Measurements from ENCODE around the gene INPP5F. TPM values are rescaled to one million over a fixed set of nuclear protein-coding genes. Genes with fewer than 3 reads are reported as not detected.
A peak's percentile ranks its signal among the peaks of the same experiment; 100 is the strongest.

The INPP5F gene
- total RNA-seq, 1 donor from 2014 or later, result 36.8 TPM

- TF ChIP-seq, protein P1, sequence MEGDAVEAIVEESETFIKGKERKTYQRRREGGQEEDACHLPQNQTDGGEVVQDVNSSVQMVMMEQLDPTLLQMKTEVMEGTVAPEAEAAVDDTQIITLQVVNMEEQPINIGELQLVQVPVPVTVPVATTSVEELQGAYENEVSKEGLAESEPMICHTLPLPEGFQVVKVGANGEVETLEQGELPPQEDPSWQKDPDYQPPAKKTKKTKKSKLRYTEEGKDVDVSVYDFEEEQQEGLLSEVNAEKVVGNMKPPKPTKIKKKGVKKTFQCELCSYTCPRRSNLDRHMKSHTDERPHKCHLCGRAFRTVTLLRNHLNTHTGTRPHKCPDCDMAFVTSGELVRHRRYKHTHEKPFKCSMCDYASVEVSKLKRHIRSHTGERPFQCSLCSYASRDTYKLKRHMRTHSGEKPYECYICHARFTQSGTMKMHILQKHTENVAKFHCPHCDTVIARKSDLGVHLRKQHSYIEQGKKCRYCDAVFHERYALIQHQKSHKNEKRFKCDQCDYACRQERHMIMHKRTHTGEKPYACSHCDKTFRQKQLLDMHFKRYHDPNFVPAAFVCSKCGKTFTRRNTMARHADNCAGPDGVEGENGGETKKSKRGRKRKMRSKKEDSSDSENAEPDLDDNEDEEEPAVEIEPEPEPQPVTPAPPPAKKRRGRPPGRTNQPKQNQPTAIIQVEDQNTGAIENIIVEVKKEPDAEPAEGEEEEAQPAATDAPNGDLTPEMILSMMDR (IDR thresholded peaks at IDR 0.05), result no peak
- no peak for DNase-seq (ENCODE audit: extremely low spot score, unreplicated experiment)
- Mint-ChIP-seq H3K9me3 (ENCODE audit: unreplicated experiment) (no peaks in the 10 kb centered on the region), H3K4me3 (ENCODE audit: unreplicated experiment) (no peak overlapping the region), H3K27ac (ENCODE audit: unreplicated experiment) (no peak overlapping the region), H3K36me3 (ENCODE audit: unreplicated experiment) (no peaks in the 10 kb centered on the region), H3K27me3 (ENCODE audit: unreplicated experiment) (no peaks in the 10 kb centered on the region), H3K4me1 (ENCODE audit: unreplicated experiment) (peaks cover 11% of the 10 kb centered on the region)
Observed at GRCh38 chr10:119747940-119748339, 22.1 kb downstream of the INPP5F start.

GRCh38 chr10:119748871-119749270 lies 23.0 kb downstream of the INPP5F start:
- H3K27me3 Mint-ChIP-seq (ENCODE audit: unreplicated experiment), result no peaks in the 10 kb centered on the region
- no peak overlapping the region for H3K27ac Mint-ChIP-seq (ENCODE audit: unreplicated experiment)
- H3K9me3 Mint-ChIP-seq (ENCODE audit: unreplicated experiment), result no peaks in the 10 kb centered on the region
- TF ChIP-seq, protein P1 (IDR thresholded peaks at IDR 0.05), result no peak
- no peak overlapping the region for H3K4me3 Mint-ChIP-seq (ENCODE audit: unreplicated experiment)
- peaks cover 8% of the 10 kb centered on the region for H3K4me1 Mint-ChIP-seq (ENCODE audit: unreplicated experiment)
- DNase-seq (ENCODE audit: extremely low spot score, unreplicated experiment), result no peak
- no peaks in the 10 kb centered on the region for H3K36me3 Mint-ChIP-seq (ENCODE audit: unreplicated experiment)

GRCh38 chr10:119749455-119749854 lies 23.6 kb downstream of the INPP5F start:
- DNase-seq (ENCODE audit: extremely low spot score, unreplicated experiment), result no peak
- Mint-ChIP-seq H3K9me3 (ENCODE audit: unreplicated experiment) (no peaks in the 10 kb centered on the region), H3K4me3 (ENCODE audit: unreplicated experiment) (no peak overlapping the region), H3K27ac (ENCODE audit: unreplicated experiment) (no peak overlapping the region), H3K36me3 (ENCODE audit: unreplicated experiment) (no peaks in the 10 kb centered on the region), H3K27me3 (ENCODE audit: unreplicated experiment) (no peaks in the 10 kb centered on the region), H3K4me1 (ENCODE audit: unreplicated experiment) (peaks cover 10% of the 10 kb centered on the region)
- TF ChIP-seq, protein P1 (IDR thresholded peaks at IDR 0.05), result no peak

- H3K4me3 Mint-ChIP-seq (ENCODE audit: unreplicated experiment), result no peak overlapping the region
- peaks cover 21% of the 10 kb centered on the region for H3K4me1 Mint-ChIP-seq (ENCODE audit: unreplicated experiment)
- peak; percentile 88 for DNase-seq (ENCODE audit: extremely low spot score, unreplicated experiment)
- TF ChIP-seq, protein P1 (IDR thresholded peaks at IDR 0.05), result peak; percentile 93
- H3K27me3 Mint-ChIP-seq (ENCODE audit: unreplicated experiment), result no peaks in the 10 kb centered on the region
- H3K27ac Mint-ChIP-seq (ENCODE audit: unreplicated experiment), result no peak overlapping the region
- no peaks in the 10 kb centered on the region for H3K36me3 Mint-ChIP-seq (ENCODE audit: unreplicated experiment)
- no peaks in the 10 kb centered on the region for H3K9me3 Mint-ChIP-seq (ENCODE audit: unreplicated experiment)
Observed at GRCh38 chr10:119750391-119751230, 24.8 kb downstream of the INPP5F start.

DNA sequence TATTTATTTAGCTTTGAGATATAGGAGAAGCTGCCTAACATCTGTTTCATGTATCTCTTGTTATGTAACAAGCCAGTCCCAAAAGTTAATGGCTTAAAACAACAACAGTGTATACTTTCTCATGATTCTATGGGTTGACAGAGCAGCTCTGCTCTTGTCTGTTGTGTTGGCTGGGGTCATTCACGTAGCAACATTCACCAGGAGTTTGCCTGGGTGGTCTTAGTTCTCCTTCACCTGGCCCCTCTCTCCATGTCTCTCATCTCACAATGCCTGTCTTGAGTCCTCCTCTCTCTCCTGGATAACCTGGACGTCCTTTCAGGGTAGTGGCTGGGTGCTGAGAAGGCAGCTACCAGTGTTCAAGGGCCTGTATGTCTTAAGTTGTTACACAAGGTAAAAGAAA lies 27.5 kb downstream of the INPP5F start:
- TF ChIP-seq, protein P1 (IDR thresholded peaks at IDR 0.05), result no peak
- DNase-seq (ENCODE audit: extremely low spot score, unreplicated experiment), result no peak
- Mint-ChIP-seq H3K27me3 (ENCODE audit: unreplicated experiment) (no peaks in the 10 kb centered on the region), H3K36me3 (ENCODE audit: unreplicated experiment) (no peaks in the 10 kb centered on the region), H3K27ac (ENCODE audit: unreplicated experiment) (peak overlapping the region; percentile 23), H3K9me3 (ENCODE audit: unreplicated experiment) (no peaks in the 10 kb centered on the region), H3K4me3 (ENCODE audit: unreplicated experiment) (no peak overlapping the region), H3K4me1 (ENCODE audit: unreplicated experiment) (peaks cover 25% of the 10 kb centered on the region)
